AG08395 (cell line): Measurements from ENCODE around the gene RFPL4A.
"Not testable (repeated sequence)": the region's sequence is repeated elsewhere in the genome, so short reads cannot be mapped to it uniquely, and the experiment has no call there.

Source experiments
- DNase-seq: peaks from one replicate; pipeline ENCODE4 v3.0.0; 2012; ENCODE audit warnings: mixed read lengths, low spot score

RFPL4A gene

GRCh38 chr19:55758797-55759196 lies at the start of gene RFPL4A:
Gene RFPL4A, plus strand, starts transcription at chr19:55759097. Its CDS starts 2,704 bp downstream, at chr19:55761801.
- not testable (repeated sequence) for DNase-seq

- no peak for DNase-seq
These were observed 47.2 kb upstream of the RFPL4A start for GRCh38 chr19:55711719-55712118.

- DNase-seq, result no peak
These were observed 45.9 kb upstream of the RFPL4A start for GRCh38 chr19:55712804-55713631.

GRCh38 chr19:55716531-55716930 lies 42.4 kb upstream of the RFPL4A start:
- no peak for DNase-seq

GRCh38 chr19:55717251-55717650 lies 41.6 kb upstream of the RFPL4A start:
- no peak for DNase-seq

GRCh38 chr19:55717879-55718711 lies 40.8 kb upstream of the RFPL4A start:
- not testable (repeated sequence) for DNase-seq

- DNase-seq, result no peak
These were observed 38.6 kb upstream of the RFPL4A start for GRCh38 chr19:55720214-55720746.

GRCh38 chr19:55720801-55721200 lies 38.1 kb upstream of the RFPL4A start:
- no peak for DNase-seq

- DNase-seq, result no peak
These were observed 35.4 kb upstream of the RFPL4A start for GRCh38 chr19:55723491-55723890.

GRCh38 chr19:55730378-55730777 lies 28.5 kb upstream of the RFPL4A start:
- not testable (repeated sequence) for DNase-seq

- no peak for DNase-seq
These were observed 20.6 kb upstream of the RFPL4A start, which contains the start of gene NLRP9 for GRCh38 chr19:55738302-55738701. Gene NLRP9, minus strand, starts transcription at chr19:55738402. Its CDS starts 28 bp downstream, at chr19:55738374.

GRCh38 chr19:55750715-55751114 lies 8.2 kb upstream of the RFPL4A start:
- no peak for DNase-seq

- DNase-seq, result no peak
These were observed 5.5 kb upstream of the RFPL4A start for GRCh38 chr19:55753401-55753800.

GRCh38 chr19:55756808-55757207 lies 2.1 kb upstream of the RFPL4A start:
- DNase-seq, result not testable (repeated sequence)

- no peak for DNase-seq
These were observed 7.6 kb downstream of the RFPL4A start for GRCh38 chr19:55766466-55766865.

- DNase-seq, result not testable (repeated sequence)
These were observed 9.9 kb downstream of the RFPL4A start, which contains the start of gene RFPL4AL1 for GRCh38 chr19:55768818-55769217. Gene RFPL4AL1, plus strand, starts transcription at chr19:55769118. Its CDS starts 2,687 bp downstream, at chr19:55771805.

GRCh38 chr19:55769632-55770031 lies 10.7 kb downstream of the RFPL4A start:
- DNase-seq, result not testable (repeated sequence)

- no peak for DNase-seq
These were observed 18.6 kb downstream of the RFPL4A start for GRCh38 chr19:55777528-55777927.

- DNase-seq, result no peak
These were observed 19.4 kb downstream of the RFPL4A start for GRCh38 chr19:55778331-55778730.

- no peak for DNase-seq
These were observed 22.2 kb downstream of the RFPL4A start for GRCh38 chr19:55781112-55781511.

GRCh38 chr19:55795021-55795420 lies 36.1 kb downstream of the RFPL4A start:
- no peak for DNase-seq

GRCh38 chr19:55801416-55801815 lies 42.5 kb downstream of the RFPL4A start:
- no peak for DNase-seq
